Naive thymus-derived CD8-positive, alpha-beta T cell (primary cell): ENCODE measurements around the gene ARMH2. TPM values are rescaled to one million over a fixed set of nuclear protein-coding genes. Genes with fewer than 3 reads are reported as not detected.
"Not testable (repeated sequence)": the region's sequence is repeated elsewhere in the genome, so short reads cannot be mapped to it uniquely, and the experiment has no call there.

ENCODE experiments used
- ATAC-seq, 2 donors: fragments of 150-1000 bp; cut with Tn5 transposase in 1 of 2; sonication (Bioruptor Pico), chemical (Tn5 transposase) in 1 of 2; 1 replicate in 1 of 2; 2 replicates in 1 of 2; pipeline ENCODE4 v1.10.0; 2021; ENCODE audit warnings: mild to moderate bottlenecking in 2 of 2, moderate library complexity in 2 of 2
- POLR2A ChIA-PET: fragments of 350-600 bp; sonication (Branson Sonifier 250); formaldehyde crosslinking; loops from one replicate; lab custom pipeline; 2021; ENCODE audit warnings: antibody characterized with exemption; lab: Charles Lee
- DNase-seq, 10 donors: peaks; one replicate each; pipeline versions ENCODE4 v3.0.0 to v3.0.0-alpha.2; 2020 to 2022
- H3K27ac Mint-ChIP-seq, 10 donors: one replicate each; pipeline ENCODE4 v1.8.0; 2020 to 2022; ENCODE audit warnings: mild to moderate bottlenecking in 10 of 10, mixed read lengths in 10 of 10, moderate library complexity in 4 of 10, inconsistent platforms in 1 of 10
- H3K27me3 Mint-ChIP-seq, 5 donors: one replicate each; pipeline ENCODE4 v1.8.0; 2021 to 2022; ENCODE audit warnings: mixed read lengths in 5 of 5
- H3K36me3 Mint-ChIP-seq, 3 donors: one replicate each; pipeline ENCODE4 v1.8.0; 2020 to 2022; ENCODE audit warnings: mixed read lengths in 3 of 3, mild to moderate bottlenecking in 2 of 3, inconsistent platforms in 1 of 3
- H3K4me1 Mint-ChIP-seq, 4 donors: one replicate each; pipeline ENCODE4 v1.8.0; 2021 to 2022; ENCODE audit warnings: mixed read lengths in 4 of 4
- H3K4me3 Mint-ChIP-seq, 10 donors: one replicate each; pipeline ENCODE4 v1.8.0; 2020 to 2022; ENCODE audit warnings: mild to moderate bottlenecking in 10 of 10, mixed read lengths in 10 of 10, moderate library complexity in 6 of 10, inconsistent platforms in 1 of 10
- H3K9me3 Mint-ChIP-seq, 9 donors: one replicate each; pipeline ENCODE4 v1.8.0; 2020 to 2022; ENCODE audit warnings: mixed read lengths in 9 of 9, mild to moderate bottlenecking in 3 of 9, inconsistent platforms in 1 of 9, moderate library complexity in 1 of 9
- polyA plus RNA-seq, 3 donors: library from polyadenylated mRNA; unstranded; fragments of 300-500 nt; fragmentation: Illumina TruSeq; gene quantifications; one replicate each; pipeline ENCODE4 v1.2.3, GENCODE V29; 2021
- total RNA-seq, 8 experiments: library from RNA in 2 of 8; stranded (reverse) in 2 of 8; gene quantifications; one replicate each; pipeline ENCODE4 v1.2.3 and lab custom pipeline; 2021 to 2026

Gene ARMH2
- total and polyA plus RNA-seq, 5 experiments from 2014 or later = 0.26 to 7.1 (median 2.4) TPM; not detected in 1

DNA sequence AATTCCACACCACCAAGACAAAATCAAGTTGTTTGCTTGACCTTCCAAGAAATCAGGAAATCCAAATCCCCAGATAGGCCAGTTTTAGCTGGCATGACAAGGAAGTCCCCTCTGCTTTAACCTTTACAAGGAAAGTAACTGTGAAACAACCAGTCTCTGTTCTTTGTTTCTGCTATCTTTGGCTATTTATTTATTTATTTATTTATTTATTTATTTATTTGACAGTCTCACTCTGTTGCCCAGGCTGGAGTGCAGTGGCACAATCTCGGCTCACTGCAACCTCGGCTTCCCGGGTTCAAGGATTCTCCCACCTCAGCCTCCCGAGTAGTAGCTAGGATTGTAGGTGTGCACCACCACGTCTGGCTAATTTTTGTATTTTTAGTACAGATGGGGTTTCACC, 38.5 kb downstream of the ARMH2 start:
- Mint-ChIP-seq H3K27me3 (no peaks in the 10 kb centered on the region), H3K9me3 (no peaks in the 10 kb centered on the region), H3K36me3 (no peaks in the 10 kb centered on the region), H3K4me1 (peaks cover 4 to 9% (median 5%) of the 10 kb centered on the region in 4 donors), H3K27ac (peak overlapping the region in 1 of 10 donors; percentile 41), H3K4me3 (no peak overlapping the region)
- ATAC-seq (no peak), DNase-seq (no peak)
- POLR2A ChIA-PET = interaction anchor here (1.7 kb wide), 1 partner anchor 39 kb away, joined by 4 read pairs; no protein-coding TSS in a partner anchor

DNA sequence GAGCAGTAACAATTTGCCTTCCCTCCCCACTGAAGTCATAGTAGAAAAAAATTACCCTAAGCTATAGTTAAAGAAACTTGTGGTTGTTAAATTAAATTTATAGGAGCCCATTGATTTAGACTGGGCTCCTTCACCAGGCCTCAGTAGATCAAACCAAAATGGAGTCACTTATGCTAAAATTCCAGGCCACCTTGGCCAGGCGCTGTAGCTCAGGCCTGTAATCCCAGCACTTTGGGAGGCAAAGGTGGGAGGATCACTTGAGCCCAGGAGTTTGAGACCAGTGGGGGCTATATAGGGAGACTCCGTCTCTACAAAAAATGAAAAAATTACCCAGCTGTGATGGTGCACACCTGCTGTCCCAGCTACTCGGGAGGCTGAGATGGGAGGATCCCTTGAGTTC, 39.0 kb downstream of the ARMH2 start:
- no peak for DNase-seq
- Mint-ChIP-seq H3K9me3 (no peaks in the 10 kb centered on the region), H3K4me1 (peaks cover 0 to 7% (median 2%) of the 10 kb centered on the region in 4 donors), H3K27me3 (no peaks in the 10 kb centered on the region), H3K4me3 (no peak overlapping the region), H3K27ac (no peak overlapping the region), H3K36me3 (no peaks in the 10 kb centered on the region)
- POLR2A ChIA-PET = interaction anchor here (1.7 kb wide), 1 partner anchor 38 kb away, joined by 4 read pairs; no protein-coding TSS in a partner anchor
- no peak for ATAC-seq

DNA sequence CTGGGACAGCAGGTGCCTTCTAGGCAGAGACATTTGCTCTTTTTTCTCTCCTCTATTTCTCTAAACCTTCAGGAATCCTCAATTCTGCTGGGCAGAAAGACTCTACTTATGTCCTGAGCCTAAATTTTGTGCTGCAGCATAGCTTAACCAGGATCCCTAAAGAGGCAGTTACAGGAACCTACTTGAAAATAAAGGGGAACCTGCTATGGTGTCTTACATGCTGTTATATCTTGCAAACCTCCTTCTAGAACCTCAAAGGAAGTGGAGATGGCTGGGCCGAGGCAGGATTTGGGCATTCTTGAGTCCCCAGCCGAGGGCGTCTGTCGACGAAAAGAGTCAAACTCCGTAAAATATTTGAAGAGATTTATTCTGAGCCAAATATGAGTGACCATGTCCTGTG, 41.1 kb downstream of the ARMH2 start:
- DNase-seq (no peak), ATAC-seq (no peak)
- no peak overlapping the region for H3K27ac Mint-ChIP-seq
- H3K36me3 Mint-ChIP-seq = peaks cover 0 to 5% (median 2%) of the 10 kb centered on the region in 3 donors
- POLR2A ChIA-PET = no interaction called here
- no peak overlapping the region for H3K4me3 Mint-ChIP-seq
- peaks cover 0 to 10% (median 3%) of the 10 kb centered on the region in 9 donors for H3K9me3 Mint-ChIP-seq
- H3K27me3 Mint-ChIP-seq = no peaks in the 10 kb centered on the region
- H3K4me1 Mint-ChIP-seq = peaks cover 0 to 5% (median 2%) of the 10 kb centered on the region in 4 donors

DNA sequence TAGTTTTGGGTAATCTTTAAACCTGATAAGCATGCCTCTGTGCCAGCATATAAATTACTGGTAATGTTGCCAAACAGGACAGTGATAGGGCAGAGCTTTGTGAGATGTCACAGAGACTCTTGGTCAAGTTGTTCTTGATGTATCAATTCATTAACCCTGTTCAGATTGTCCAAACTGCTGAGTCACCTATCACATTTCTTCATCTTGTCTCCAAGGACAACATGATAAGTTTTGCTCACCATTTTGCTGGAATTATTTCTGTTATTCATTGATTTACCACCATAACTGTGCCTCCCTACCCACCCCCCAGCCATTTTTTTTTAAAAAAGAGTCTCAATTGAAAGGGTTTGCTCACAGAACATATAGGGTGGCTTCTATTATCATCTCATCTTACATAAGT, 43.4 kb downstream of the ARMH2 start:
- Mint-ChIP-seq H3K4me1 (no peaks in the 10 kb centered on the region), H3K27ac (no peak overlapping the region), H3K36me3 (peaks cover 0 to 5% (median 2%) of the 10 kb centered on the region in 3 donors), H3K4me3 (no peak overlapping the region), H3K27me3 (peaks cover 0 to 9% (median 0%) of the 10 kb centered on the region in 5 donors), H3K9me3 (peaks cover 0 to 10% (median 3%) of the 10 kb centered on the region in 9 donors)
- ATAC-seq (no peak), DNase-seq (no peak)
- POLR2A ChIA-PET = no interaction called here

DNA sequence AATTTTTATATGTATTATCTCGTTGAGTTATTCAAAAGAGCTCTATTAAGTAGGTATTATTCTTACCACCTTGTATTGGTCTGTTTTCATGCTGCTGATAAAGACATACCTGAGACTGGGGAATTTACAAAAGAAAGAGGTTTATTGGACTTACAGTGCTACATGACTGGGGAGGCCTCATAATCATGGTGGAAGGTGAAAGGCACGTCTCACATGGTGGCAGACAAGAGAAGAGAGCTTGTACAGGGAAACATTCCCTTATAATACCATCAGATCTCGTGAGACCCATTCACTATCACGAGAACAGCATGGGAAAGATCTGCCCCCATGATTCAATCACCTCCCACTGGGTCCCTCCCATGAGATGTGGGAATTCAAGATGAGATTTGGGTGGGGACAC, 44.3 kb downstream of the ARMH2 start:
- H3K4me1 Mint-ChIP-seq, H3K27me3 Mint-ChIP-seq, ATAC-seq, H3K27ac Mint-ChIP-seq, POLR2A ChIA-PET, H3K4me3 Mint-ChIP-seq, H3K36me3 Mint-ChIP-seq, DNase-seq, H3K9me3 Mint-ChIP-seq: not testable (repeated sequence)

DNA sequence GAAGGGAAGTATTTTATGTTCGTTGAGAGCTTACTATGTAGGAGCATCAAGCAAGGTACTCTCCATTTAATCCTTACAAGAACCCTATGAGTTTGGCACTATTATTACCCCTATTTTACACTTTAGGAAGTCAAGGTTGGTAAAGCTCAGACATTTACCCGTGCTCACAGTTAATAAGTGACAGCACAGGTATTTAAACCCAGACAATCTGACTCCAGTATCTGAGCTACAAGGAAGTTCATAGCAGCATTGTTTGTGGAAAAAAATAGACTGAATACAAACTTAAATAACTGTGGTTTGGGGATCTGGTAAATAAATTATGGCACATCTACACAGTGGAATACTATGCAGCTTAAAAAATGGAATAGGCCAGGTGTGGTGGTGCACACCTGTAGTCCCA, 45.2 kb downstream of the ARMH2 start:
- DNase-seq = no peak
- no peak overlapping the region for H3K27ac Mint-ChIP-seq
- POLR2A ChIA-PET = no interaction called here
- no peak overlapping the region for H3K4me3 Mint-ChIP-seq
- peaks cover 0 to 6% (median under 1%) of the 10 kb centered on the region in 4 donors for H3K4me1 Mint-ChIP-seq
- H3K27me3 Mint-ChIP-seq = peaks cover 0 to 9% (median 2%) of the 10 kb centered on the region in 5 donors
- H3K36me3 Mint-ChIP-seq = peaks cover 0 to 5% (median 2%) of the 10 kb centered on the region in 3 donors
- H3K9me3 Mint-ChIP-seq = peaks cover 0 to 10% (median 3%) of the 10 kb centered on the region in 9 donors
- no peak for ATAC-seq

DNA sequence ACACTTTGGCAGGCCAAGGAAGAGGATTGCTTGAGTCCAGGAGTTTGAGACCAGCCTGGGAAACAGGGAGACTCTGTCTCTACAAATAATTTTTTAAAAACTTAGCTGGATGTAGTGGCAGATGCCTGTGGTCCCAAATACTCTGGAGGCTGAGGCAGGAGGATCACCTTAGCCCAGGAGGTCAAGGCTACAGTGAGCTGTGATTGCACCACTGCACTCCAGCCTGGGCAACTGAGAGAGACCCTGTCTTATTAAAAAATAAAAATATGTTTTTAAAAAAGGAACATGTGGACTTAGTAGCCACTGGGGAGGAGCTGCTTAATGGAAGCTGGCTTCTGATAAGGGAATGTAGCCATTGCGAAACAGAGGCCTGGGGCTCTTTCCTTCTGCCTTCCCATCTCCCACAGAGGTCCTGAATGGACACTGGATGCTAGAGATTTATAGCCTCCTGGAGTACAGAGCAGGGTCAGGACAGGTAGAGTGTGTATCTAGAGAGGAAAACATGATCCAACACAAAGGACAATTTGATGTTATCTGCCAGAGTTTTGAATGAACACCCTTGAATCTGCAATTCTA, 45.7 kb downstream of the ARMH2 start:
- no peak for ATAC-seq

DNA sequence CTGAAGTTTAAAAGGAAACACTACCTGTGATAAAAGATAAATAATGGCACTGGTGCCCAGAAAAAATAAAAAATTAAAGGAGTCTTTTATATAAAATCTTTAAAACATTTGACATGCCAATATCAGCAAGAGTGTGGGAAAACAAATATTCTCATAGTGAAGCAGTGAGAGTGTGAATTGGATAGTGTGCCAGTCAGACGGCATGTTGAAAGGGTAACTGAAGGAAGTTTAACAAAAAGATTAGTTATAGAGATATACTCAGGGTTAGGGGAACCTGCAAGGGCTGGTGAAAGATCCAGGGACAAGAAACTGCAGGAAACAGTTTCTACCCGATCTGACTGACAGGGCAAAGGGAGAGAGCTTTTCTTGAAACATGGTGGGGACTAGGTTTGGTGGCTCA, 46.2 kb downstream of the ARMH2 start:
- peaks cover 0 to 6% (median under 1%) of the 10 kb centered on the region in 4 donors for H3K4me1 Mint-ChIP-seq
- ATAC-seq = no peak
- peaks cover 0 to 9% (median 2%) of the 10 kb centered on the region in 5 donors for H3K27me3 Mint-ChIP-seq
- H3K9me3 Mint-ChIP-seq = peaks cover 0 to 10% (median 3%) of the 10 kb centered on the region in 9 donors
- peaks cover 0 to 5% (median 2%) of the 10 kb centered on the region in 3 donors for H3K36me3 Mint-ChIP-seq
- no peak overlapping the region for H3K27ac Mint-ChIP-seq
- no peak overlapping the region for H3K4me3 Mint-ChIP-seq
- POLR2A ChIA-PET = no interaction called here
- no peak for DNase-seq

More for the DNA sequence above, 45.7 kb downstream of the ARMH2 start:
- no peak for DNase-seq
- Mint-ChIP-seq H3K36me3 (peaks cover 0 to 5% (median 2%) of the 10 kb centered on the region in 3 donors), H3K4me3 (no peak overlapping the region), H3K9me3 (peaks cover 0 to 10% (median 3%) of the 10 kb centered on the region in 9 donors), H3K27ac (peak overlapping the region in 1 of 10 donors; percentile 50), H3K27me3 (peaks cover 0 to 9% (median 2%) of the 10 kb centered on the region in 5 donors), H3K4me1 (peaks cover 0 to 6% (median under 1%) of the 10 kb centered on the region in 4 donors)
- POLR2A ChIA-PET = no interaction called here

DNA sequence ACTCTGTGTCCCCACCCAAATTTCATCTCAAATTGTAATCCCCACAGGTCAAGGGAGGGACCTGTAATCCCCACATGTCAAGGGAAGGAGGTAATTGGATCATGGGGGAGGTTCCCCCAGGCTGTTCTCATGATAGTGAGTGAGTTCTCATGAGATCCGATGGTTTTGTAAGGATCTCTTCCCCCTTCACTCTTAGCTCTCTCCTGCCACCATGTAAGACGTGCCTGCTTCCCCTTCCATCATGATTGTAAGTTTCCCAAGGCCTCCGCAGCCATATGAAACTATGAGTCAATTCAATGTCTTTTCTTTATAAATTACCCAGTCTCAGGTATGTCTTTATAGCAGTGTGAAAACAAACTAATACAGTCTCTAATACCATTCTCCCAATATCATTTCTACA, 47.8 kb downstream of the ARMH2 start:
- ATAC-seq, DNase-seq, H3K4me3 Mint-ChIP-seq, H3K9me3 Mint-ChIP-seq, H3K27me3 Mint-ChIP-seq, H3K4me1 Mint-ChIP-seq, H3K36me3 Mint-ChIP-seq, POLR2A ChIA-PET: not testable (repeated sequence)
- peak overlapping the region in 1 of 10 donors; percentile 33 for H3K27ac Mint-ChIP-seq

DNA sequence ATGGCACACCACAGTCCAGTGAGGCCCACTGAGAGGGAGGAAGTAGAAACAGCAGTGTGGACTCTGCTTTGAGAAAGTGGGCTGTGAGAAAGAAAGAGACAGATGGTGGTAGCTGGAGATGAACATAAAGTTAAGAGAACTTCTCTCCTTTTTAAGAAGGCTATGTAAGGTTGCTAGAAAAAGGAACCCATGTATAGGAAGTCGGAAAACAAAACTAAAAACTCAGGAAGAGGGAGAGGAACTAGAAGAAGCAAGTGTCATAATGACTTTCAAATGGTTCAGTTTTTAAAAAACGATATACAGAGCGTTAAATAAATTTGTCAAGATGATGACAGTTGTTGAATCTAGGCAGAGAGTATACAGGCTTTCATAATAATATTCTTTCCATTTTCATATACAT, 49.4 kb downstream of the ARMH2 start:
- Mint-ChIP-seq H3K4me3 (peak overlapping the region in 1 of 10 donors; percentile 4), H3K4me1 (peaks cover 0 to 13% (median under 1%) of the 10 kb centered on the region in 4 donors), H3K36me3 (peaks cover 0 to 5% (median 1%) of the 10 kb centered on the region in 3 donors), H3K9me3 (peaks cover 0 to 8% (median 3%) of the 10 kb centered on the region in 9 donors), H3K27ac (peak overlapping the region in 1 of 10 donors; percentile 6), H3K27me3 (peaks cover 0 to 9% (median 2%) of the 10 kb centered on the region in 5 donors)
- no peak for DNase-seq
- POLR2A ChIA-PET = interaction anchor here (0.6 kb wide), 1 partner anchor 35 kb away, joined by 3 read pairs; no protein-coding TSS in a partner anchor
- no peak for ATAC-seq

Other genes with a start within 250 kb of the ARMH2 start
- gene KIAA0319, start 152.7 kb downstream of the ARMH2 start, total RNA-seq = not detected
- gene KIAA0319, start 152.7 kb downstream of the ARMH2 start, polyA plus RNA-seq = under 1 TPM in 2 of 3 donors, not detected in 1; 0.07 TPM
- gene TDP2, start 132.0 kb downstream of the ARMH2 start, total RNA-seq = 10 to 100 TPM; 74.7 to 76.6 TPM
- gene TDP2, start 132.0 kb downstream of the ARMH2 start, polyA plus RNA-seq = 10 to 100 TPM; 37.9 to 49.1 (median 44.5) TPM
- 10 to 100 TPM; 10.8 to 11.0 TPM for gene ACOT13, start 131.8 kb downstream of the ARMH2 start, total RNA-seq
- 10 to 100 TPM; 16.5 to 19.0 (median 16.5) TPM for gene ACOT13, start 131.8 kb downstream of the ARMH2 start, polyA plus RNA-seq
- gene C6orf62, start 79.8 kb downstream of the ARMH2 start, total RNA-seq = 100 to 1,000 TPM; 188 to 190 TPM
- gene C6orf62, start 79.8 kb downstream of the ARMH2 start, polyA plus RNA-seq = 100 to 1,000 TPM in 2 of 3 donors, 10 to 100 TPM in 1; 81.5 to 126 (median 101) TPM
- 1 to 10 TPM; 3.4 to 3.6 TPM for gene GMNN, start 24.0 kb downstream of the ARMH2 start, total RNA-seq
- gene GMNN, start 24.0 kb downstream of the ARMH2 start, polyA plus RNA-seq = 1 to 10 TPM; 4.0 to 5.3 (median 4.3) TPM
- gene RIPOR2, start 137.0 kb upstream of the ARMH2 start, total RNA-seq = 100 to 1,000 TPM; 511 to 531 TPM
- 100 to 1,000 TPM; 413 to 542 (median 468) TPM for gene RIPOR2, start 137.0 kb upstream of the ARMH2 start, polyA plus RNA-seq